GM12878 (cell line): ENCODE results near the gene DNAH8. TPM values are rescaled to one million over a fixed set of nuclear protein-coding genes. Genes with fewer than 3 reads are reported as not detected.

Experiments used
- ATAC-seq: fragments of 200-7000 bp; cut with Tn5 transposase; 3 replicates; pipeline ENCODE4 v1.9.1; 2020; ENCODE audit warnings: mild to moderate bottlenecking, moderate library complexity
- BruUV-seq: library from RNA; stranded (reverse); fragments of 400-500 nt; replicated peaks from 2 replicates; lab custom pipeline; 2021; lab: Mats Ljungman, UMichigan
- CTCF ChIA-PET: fragments of 300-600 bp; sonication (Branson Sonifier 250); formaldehyde crosslinking; extraction: SDS; loops from one replicate; lab custom pipeline; 2021; ENCODE audit warnings: inconsistent platforms; lab: Yijun Ruan, JAX
- POLR2A ChIA-PET: fragments of 350-600 bp; formaldehyde crosslinking; extraction: SDS; loops from one replicate; lab custom pipeline; 2021; ENCODE audit warnings: inconsistent platforms; lab: Charles Lee
- RAD21 ChIA-PET: fragments of 300-600 bp; sonication (Branson Sonifier 250); formaldehyde crosslinking; loops from one replicate; lab custom pipeline; 2023; ENCODE audit warnings: antibody characterized with exemption; ENCODE audit not compliant: unreplicated experiment; lab: Charles Lee
- SMC1A ChIA-PET: fragments of 300-600 bp; sonication (Branson Sonifier 250); formaldehyde crosslinking; loops from one replicate; lab custom pipeline; 2023; ENCODE audit not compliant: unreplicated experiment, uncharacterized antibody; lab: Charles Lee
- DNase-seq: peaks from one replicate; pipeline ENCODE4 v3.0.0-alpha.2; 2011; ENCODE audit warnings: low read depth, low spot score
- FAIRE-seq: peaks from 3 replicates; lab custom pipeline; 2011; peaks lifted over from hg19 to GRCh38; lab: Jason Lieb, UNC
- H2AFZ ChIP-seq: 2 replicates; pipeline ENCODE4 v1.6.0; 2011; ENCODE audit warnings: low read depth, low read length, control low read depth; ENCODE audit not compliant: control insufficient read depth
- H3K27ac ChIP-seq: 2 replicates; pipeline ENCODE4 v1.5.1; 2011; ENCODE audit warnings: control low read depth; ENCODE audit not compliant: control insufficient read depth, insufficient read depth
- H3K27me3 ChIP-seq, 2 experiments: replicated peaks in 1 of 2; 2 replicates each; pipeline versions ENCODE4 v1.6.0 to v1.6.1; 2011; ENCODE audit warnings: low read length in 1 of 2; ENCODE audit not compliant: control insufficient read depth in 2 of 2, insufficient read depth in 2 of 2
- H3K36me3 ChIP-seq, 2 experiments: 2 replicates each; pipeline ENCODE4 v1.5.1; 2011; ENCODE audit warnings: low read length in 1 of 2; ENCODE audit not compliant: control insufficient read depth in 2 of 2, insufficient read depth in 2 of 2
- H3K4me1 ChIP-seq: 2 replicates; pipeline ENCODE4 v1.6.1; 2011; ENCODE audit warnings: mild to moderate bottlenecking, low read length, moderate library complexity, mixed read lengths; ENCODE audit not compliant: control insufficient read depth, insufficient read depth
- H3K4me2 ChIP-seq: 2 replicates; pipeline ENCODE4 v1.6.0; 2011; ENCODE audit warnings: control low read depth; ENCODE audit not compliant: control insufficient read depth, insufficient read depth
- H3K4me3 ChIP-seq: fragments of 200-600 bp; sonication (generic); 2 replicates; pipeline ENCODE4 v1.5.1; 2016
- H3K79me2 ChIP-seq: 2 replicates; pipeline ENCODE4 v1.6.0; 2011; ENCODE audit warnings: low read length; ENCODE audit not compliant: control insufficient read depth, insufficient read depth
- H3K9ac ChIP-seq: 2 replicates; pipeline ENCODE4 v1.8.0; 2011; ENCODE audit warnings: low read length, control low read depth, mixed read lengths; ENCODE audit not compliant: control insufficient read depth, insufficient read depth
- H3K9me3 ChIP-seq: replicated peaks from 3 replicates; pipeline ENCODE4 v1.5.1; 2011; ENCODE audit warnings: mild to moderate bottlenecking, low read length; ENCODE audit not compliant: control insufficient read depth, insufficient read depth
- H4K20me1 ChIP-seq: 2 replicates; pipeline ENCODE4 v1.6.0; 2011; ENCODE audit not compliant: control insufficient read depth, insufficient read depth
- BCLAF1 ChIP-seq: fragments of 450-650 bp; IDR thresholded peaks from 2 replicates; pipeline ENCODE4 v1.6.1; 2017; ENCODE audit warnings: antibody characterized with exemption, mild to moderate bottlenecking, moderate library complexity
- BRCA1 ChIP-seq: IDR thresholded peaks from 2 replicates; pipeline ENCODE4 v1.6.1; 2011; ENCODE audit warnings: low read depth, low read length, improper control_type of control experiment
- HSF1 ChIP-seq: fragments of 150-350 bp; IDR thresholded peaks from 2 replicates; pipeline ENCODE4 v1.6.1; 2014; ENCODE audit warnings: mild to moderate bottlenecking, low read depth, low read length
- IKZF1 ChIP-seq: fragments of 450-650 bp; conservative IDR thresholded peaks from 2 replicates; pipeline ENCODE4 v1.6.1; 2017; ENCODE audit warnings: antibody characterized with exemption, mild to moderate bottlenecking
- NBN ChIP-seq: fragments of 450-650 bp; IDR thresholded peaks from 2 replicates; pipeline ENCODE4 v1.6.1; 2016
- NKRF ChIP-seq: fragments of 450-650 bp; conservative IDR thresholded peaks from 2 replicates; pipeline ENCODE4 v1.6.1; 2017; ENCODE audit warnings: mild to moderate bottlenecking, moderate library complexity
- PBX3 ChIP-seq: IDR thresholded peaks from 2 replicates; pipeline ENCODE4 v1.6.1; 2011; ENCODE audit warnings: mild to moderate bottlenecking, low read depth, low read length, moderate library complexity; ENCODE audit not compliant: insufficient replicate concordance
- POLR2A ChIP-seq: IDR thresholded peaks from 2 replicates; pipeline ENCODE4 v1.6.1; 2011; ENCODE audit warnings: low read depth, mild to moderate bottlenecking, low read length
- SMAD1 ChIP-seq: fragments of 450-650 bp; IDR thresholded peaks from 2 replicates; pipeline ENCODE4 v1.6.1; 2018; ENCODE audit warnings: mild to moderate bottlenecking, low read depth; ENCODE audit not compliant: partially characterized antibody
- SP1 ChIP-seq: IDR thresholded peaks from one replicate; pipeline ENCODE4 v1.6.1; 2011; ENCODE audit warnings: low read depth, low read length
- ZNF384 ChIP-seq: IDR thresholded peaks from 2 replicates; pipeline ENCODE4 v1.6.1; 2012; ENCODE audit warnings: low read depth, mild to moderate bottlenecking, low read length, improper control_type of control experiment, borderline replicate concordance
- WGBS: methylation state at CpG from one replicate; pipeline ENCODE4 v1.1.6; 2016; ENCODE audit warnings: low lambda C conversion rate; ENCODE audit not compliant: insufficient replicate concordance, insufficient coverage; ENCODE audit errors: missing lambda C conversion rate; 5-methylcytosine and 5-hydroxymethylcytosine counted together
- in situ Hi-C: fragments of 300-500 bp; cut with MboI; formaldehyde crosslinking; loops from 9 replicates; pipeline ENCODE4 v1.14.3; 2018; ENCODE audit warnings: mixed read lengths
- intact Hi-C: fragments of 100-400 bp; cut with micrococcal nuclease; formaldehyde crosslinking; loops from one replicate; pipeline ENCODE4 v1.14.2; 2022; ENCODE audit not compliant: unreplicated experiment
- polyA plus RNA-seq, 11 experiments: library from polyadenylated mRNA; depleted of rRNA in 4 of 11; unstranded in 6 of 11; stranded (reverse) in 5 of 11; fragments of >200 nt; fragmentation: Nextera tagmentation in 4 of 11; fragmentation: Illumina TruSeq in 1 of 11; extraction: Ambion mirVana in 4 of 11; extraction: Trizol in 1 of 11; gene quantifications; 1 replicate in 1 of 11; 2 replicates in 10 of 11; pipeline versions ENCODE4 v1.2.1 to v1.2.3, GENCODE V29; 2011 to 2016; ENCODE audit warnings: inconsistent platforms in 2 of 11, missing spikeins in 2 of 11, low read depth in 1 of 11
- total RNA-seq, 4 experiments: library from RNA; depleted of rRNA in 3 of 4; stranded (reverse); fragments of >200 nt in 3 of 4; fragmentation: Illumina TruSeq in 1 of 4; extraction: Trizol in 1 of 4; gene quantifications; 2 replicates each; pipeline versions ENCODE4 v1.2.1 to v1.2.3, GENCODE V29; 2013 to 2021

DNAH8 gene
- total and polyA plus RNA-seq, 10 of the 15 experiments (the other 5 are each of a cell fraction or from before 2014, with no cell fraction given): 0.02 to 0.34 (median 0.10) TPM; not detected in 3

GRCh38 chr6:38975621-38976049 lies 260.5 kb downstream of the DNAH8 start:
- intact Hi-C loops (no loop called here), in situ Hi-C loops (no loop called here)
- ChIA-PET RAD21 (no interaction called here), POLR2A (no interaction called here), SMC1A (no interaction called here), CTCF (no interaction called here)
- no peak for TF ChIP-seq PBX3
- Histone ChIP-seq H2AFZ (no peak overlapping the region), H3K36me3 (no peaks in the 10 kb centered on the region), H3K27ac (no peak overlapping the region), H3K9ac (no peak overlapping the region), H3K4me1 (no peaks in the 10 kb centered on the region), H3K9me3 (no peaks in the 10 kb centered on the region), H3K27me3 (no peaks in the 10 kb centered on the region; a peak in 1 of 4 replicates), H3K4me3 (no peak overlapping the region), H3K79me2 (no peaks in the 10 kb centered on the region), H4K20me1 (no peaks in the 10 kb centered on the region), H3K4me2 (no peak overlapping the region)
- 43% methylated on average over 2 of the region's 2 CpGs for WGBS
- DNase-seq (no peak), FAIRE-seq (no peak), ATAC-seq (no peak)
- no TSS peak for BruUV-seq

GRCh38 chr6:38976051-38976450 lies 260.9 kb downstream of the DNAH8 start:
- BruUV-seq: no TSS peak
- CTCF ChIA-PET: no interaction called here
- TF ChIP-seq HSF1: no peak
- no peak for TF ChIP-seq SMAD1
- TF ChIP-seq BRCA1: no peak
- TF ChIP-seq NBN: no peak
- no peak for TF ChIP-seq NKRF
- TF ChIP-seq IKZF1: no peak
- no peak for TF ChIP-seq SP1
- TF ChIP-seq POLR2A: no peak
- no peak for TF ChIP-seq BCLAF1
- TF ChIP-seq ZNF384: no peak

More at GRCh38 chr6:38976051-38976450, 260.9 kb downstream of the DNAH8 start:
- no peaks in the 10 kb centered on the region; a peak in 2 of 4 replicates for H3K27me3 ChIP-seq
- H3K4me3 ChIP-seq: no peak overlapping the region
- no peak overlapping the region for H3K27ac ChIP-seq
- WGBS: 39% methylated on average over 3 of the region's 3 CpGs
- no peak overlapping the region for H3K4me2 ChIP-seq
- intact Hi-C loops: no loop called here
- no peaks in the 10 kb centered on the region for H4K20me1 ChIP-seq
- no peak overlapping the region for H2AFZ ChIP-seq
- no peaks in the 10 kb centered on the region for H3K36me3 ChIP-seq
- in situ Hi-C loops: no loop called here
- H3K9me3 ChIP-seq: no peaks in the 10 kb centered on the region
- FAIRE-seq (no peak), ATAC-seq (no peak), DNase-seq (no peak)
- ChIA-PET RAD21 (no interaction called here), SMC1A (no interaction called here), POLR2A (no interaction called here)
- H3K9ac ChIP-seq: no peak overlapping the region
- no peaks in the 10 kb centered on the region for H3K4me1 ChIP-seq
- H3K79me2 ChIP-seq: no peaks in the 10 kb centered on the region
